Measurements from ENCODE around the gene GAREM1.

GAREM1 gene

GRCh38 chr18:32278177-32278799 lies 192.4 kb downstream of the GAREM1 start:
- DNase-seq (ENCODE audit: insufficient read length) (no peak), FAIRE-seq (no peak)
- no peak for TF ChIP-seq TAF1 (IDR thresholded peaks at IDR 0.05; ENCODE audit: borderline replicate concordance, low read depth, low read length)
- TF ChIP-seq POLR2AphosphoS5 (IDR thresholded peaks at IDR 0.05; ENCODE audit: low read depth, low read length): no peak
- no peak for TF ChIP-seq POLR2A (IDR thresholded peaks at IDR 0.05; ENCODE audit: low read depth, low read length)

- no peak for TF ChIP-seq POLR2AphosphoS5 (IDR thresholded peaks at IDR 0.05; ENCODE audit: low read depth, low read length)
- TF ChIP-seq POLR2A (IDR thresholded peaks at IDR 0.05; ENCODE audit: low read depth, low read length): no peak
- no peak for TF ChIP-seq TAF1 (IDR thresholded peaks at IDR 0.05; ENCODE audit: borderline replicate concordance, low read depth, low read length)
- DNase-seq (ENCODE audit: insufficient read length) (no peak), FAIRE-seq (no peak)
Observed at GRCh38 chr18:32277549-32277948, 193.1 kb downstream of the GAREM1 start.

GRCh38 chr18:32276906-32277305 lies 193.8 kb downstream of the GAREM1 start:
- DNase-seq (ENCODE audit: insufficient read length) (no peak), FAIRE-seq (no peak)
- TF ChIP-seq POLR2A (IDR thresholded peaks at IDR 0.05; ENCODE audit: low read depth, low read length) (no peak), POLR2AphosphoS5 (IDR thresholded peaks at IDR 0.05; ENCODE audit: low read depth, low read length) (no peak), TAF1 (IDR thresholded peaks at IDR 0.05; ENCODE audit: borderline replicate concordance, low read depth, low read length) (no peak)

DNA sequence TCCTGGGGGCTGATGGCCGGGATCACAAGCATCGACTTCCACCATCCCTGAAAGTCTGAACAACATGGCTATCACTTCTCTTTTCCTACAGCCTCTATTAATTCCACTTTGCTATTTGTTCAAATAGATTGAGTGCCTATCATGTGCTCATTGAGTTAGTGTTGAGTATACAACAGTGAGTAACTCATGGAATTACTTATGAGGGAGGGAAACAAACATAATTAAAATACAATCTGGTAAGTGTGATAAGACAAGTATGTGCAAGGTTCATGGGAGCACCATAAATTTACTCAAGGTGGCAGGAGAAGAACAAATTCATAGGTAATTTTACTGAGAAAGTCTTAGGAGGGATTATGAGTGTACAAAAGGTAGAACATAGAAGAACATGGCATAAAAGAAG lies 194.4 kb downstream of the GAREM1 start:
- DNase-seq (ENCODE audit: insufficient read length) (no peak), FAIRE-seq (no peak)
- TF ChIP-seq POLR2AphosphoS5 (IDR thresholded peaks at IDR 0.05; ENCODE audit: low read depth, low read length) (no peak), TAF1 (IDR thresholded peaks at IDR 0.05; ENCODE audit: borderline replicate concordance, low read depth, low read length) (no peak), POLR2A (IDR thresholded peaks at IDR 0.05; ENCODE audit: low read depth, low read length) (no peak)

GRCh38 chr18:32275221-32275620 lies 195.5 kb downstream of the GAREM1 start:
- FAIRE-seq: no peak
- TF ChIP-seq POLR2AphosphoS5 (IDR thresholded peaks at IDR 0.05; ENCODE audit: low read depth, low read length) (no peak), POLR2A (IDR thresholded peaks at IDR 0.05; ENCODE audit: low read depth, low read length) (no peak), TAF1 (IDR thresholded peaks at IDR 0.05; ENCODE audit: borderline replicate concordance, low read depth, low read length) (no peak)

GRCh38 chr18:32274307-32274706 lies 196.4 kb downstream of the GAREM1 start:
- DNase-seq (ENCODE audit: insufficient read length) (no peak), FAIRE-seq (no peak)
- TF ChIP-seq POLR2A (IDR thresholded peaks at IDR 0.05; ENCODE audit: low read depth, low read length) (no peak), POLR2AphosphoS5 (IDR thresholded peaks at IDR 0.05; ENCODE audit: low read depth, low read length) (no peak), TAF1 (IDR thresholded peaks at IDR 0.05; ENCODE audit: borderline replicate concordance, low read depth, low read length) (no peak)

More at GRCh38 chr18:32275221-32275620, 195.5 kb downstream of the GAREM1 start:
- DNase-seq (ENCODE audit: insufficient read length): no peak

DNA sequence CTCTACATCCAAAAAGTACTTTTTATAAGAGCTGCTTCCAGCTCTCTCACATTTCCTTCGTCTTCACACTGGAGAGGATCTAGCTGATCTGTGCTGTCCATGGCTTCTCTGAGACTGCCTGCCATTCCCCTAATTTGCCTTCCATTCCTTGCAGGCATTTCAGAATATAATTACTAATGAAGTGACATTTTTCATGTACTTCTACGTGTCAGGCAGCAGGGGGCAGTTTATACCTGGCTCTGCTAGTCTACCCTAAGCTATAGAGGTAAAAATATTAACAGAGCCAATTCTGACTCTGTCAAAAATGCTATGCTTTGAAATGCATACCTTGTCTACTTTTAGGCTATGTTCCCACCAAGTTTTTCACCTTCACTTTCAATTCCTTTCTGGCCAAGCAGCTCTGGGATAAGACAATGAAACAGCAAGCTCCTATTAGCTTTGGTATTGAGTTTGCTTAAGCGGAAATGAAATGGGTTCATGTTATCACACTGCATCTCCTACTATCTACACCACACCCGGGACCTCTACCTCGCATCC lies 198.9 kb downstream of the GAREM1 start:
- FAIRE-seq: no peak
- no peak for DNase-seq (ENCODE audit: insufficient read length)
- TF ChIP-seq TAF1 (IDR thresholded peaks at IDR 0.05; ENCODE audit: borderline replicate concordance, low read depth, low read length): no peak
- no peak for TF ChIP-seq POLR2AphosphoS5 (IDR thresholded peaks at IDR 0.05; ENCODE audit: low read depth, low read length)
- TF ChIP-seq POLR2A (IDR thresholded peaks at IDR 0.05; ENCODE audit: low read depth, low read length): no peak

- no peak for DNase-seq (ENCODE audit: insufficient read length)
- no peak for TF ChIP-seq POLR2AphosphoS5 (IDR thresholded peaks at IDR 0.05; ENCODE audit: low read depth, low read length)
- TF ChIP-seq POLR2A (IDR thresholded peaks at IDR 0.05; ENCODE audit: low read depth, low read length): no peak
- TF ChIP-seq TAF1 (IDR thresholded peaks at IDR 0.05; ENCODE audit: borderline replicate concordance, low read depth, low read length): no peak
- FAIRE-seq: no peak
Observed at GRCh38 chr18:32270341-32270740, 200.3 kb downstream of the GAREM1 start.

DNA sequence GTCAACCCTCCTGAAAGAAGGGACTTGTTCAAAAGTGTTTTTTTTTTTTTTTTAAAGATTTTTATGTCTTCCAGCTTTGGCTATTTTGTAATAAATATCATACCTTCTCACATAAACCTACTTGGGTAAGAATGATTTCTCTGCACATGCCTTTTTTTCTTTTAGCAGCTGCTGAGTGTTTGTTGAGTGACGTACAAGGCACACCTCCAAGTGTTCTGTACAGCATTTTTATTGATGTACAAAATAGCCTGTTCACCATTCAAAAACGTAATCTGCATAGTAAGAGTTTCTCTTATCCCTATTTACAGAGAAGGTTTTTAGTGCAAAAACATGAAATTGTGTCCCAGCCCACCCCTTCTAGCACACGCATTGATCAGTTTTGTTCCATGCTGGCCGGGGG lies 203.2 kb downstream of the GAREM1 start:
- FAIRE-seq (no peak), DNase-seq (ENCODE audit: insufficient read length) (no peak)
- TF ChIP-seq TAF1 (IDR thresholded peaks at IDR 0.05; ENCODE audit: borderline replicate concordance, low read depth, low read length): no peak
- no peak for TF ChIP-seq POLR2AphosphoS5 (IDR thresholded peaks at IDR 0.05; ENCODE audit: low read depth, low read length)
- no peak for TF ChIP-seq POLR2A (IDR thresholded peaks at IDR 0.05; ENCODE audit: low read depth, low read length)

DNA sequence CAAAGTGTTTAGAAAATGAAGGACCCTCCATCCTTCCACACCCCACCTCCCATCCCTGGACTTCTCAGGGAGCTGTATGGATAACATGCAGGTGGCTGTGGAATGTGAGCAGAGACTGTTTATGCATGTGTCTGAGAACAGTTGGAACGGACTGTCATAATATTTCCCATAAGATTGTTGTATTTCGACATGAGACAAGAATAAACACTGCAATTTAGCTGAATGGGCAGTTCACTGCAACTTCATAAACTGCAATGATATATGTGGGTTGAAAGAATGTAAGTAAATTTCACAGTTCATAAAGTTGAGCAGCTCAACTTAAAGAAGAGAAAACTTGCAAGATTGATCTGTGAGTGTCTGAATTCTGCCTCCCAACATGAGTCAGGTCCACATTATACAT lies 206.3 kb downstream of the GAREM1 start:
- FAIRE-seq (no peak), DNase-seq (ENCODE audit: insufficient read length) (no peak)
- TF ChIP-seq POLR2AphosphoS5 (IDR thresholded peaks at IDR 0.05; ENCODE audit: low read depth, low read length): no peak
- TF ChIP-seq TAF1 (IDR thresholded peaks at IDR 0.05; ENCODE audit: borderline replicate concordance, low read depth, low read length): no peak
- no peak for TF ChIP-seq POLR2A (IDR thresholded peaks at IDR 0.05; ENCODE audit: low read depth, low read length)

DNA sequence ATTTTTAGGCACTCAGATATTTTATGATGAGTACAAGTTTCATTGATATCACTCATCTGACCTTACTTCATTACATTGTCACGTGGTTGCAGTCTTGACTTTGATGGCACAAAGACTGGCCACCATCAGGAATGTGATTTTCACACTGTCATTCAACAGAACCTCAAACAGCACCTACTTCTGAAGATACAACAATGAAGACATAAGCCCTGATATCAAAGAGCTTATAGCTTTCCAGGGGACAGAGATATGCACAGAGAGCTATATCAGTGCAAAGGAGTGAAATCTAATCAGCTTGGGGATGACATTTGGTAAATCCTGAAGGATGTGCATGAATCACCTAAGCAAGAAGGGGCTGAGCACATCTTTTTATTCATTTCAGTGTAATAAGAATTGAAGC lies 208.6 kb downstream of the GAREM1 start:
- DNase-seq (ENCODE audit: insufficient read length): no peak
- FAIRE-seq: no peak
- no peak for TF ChIP-seq POLR2A (IDR thresholded peaks at IDR 0.05; ENCODE audit: low read depth, low read length)
- no peak for TF ChIP-seq POLR2AphosphoS5 (IDR thresholded peaks at IDR 0.05; ENCODE audit: low read depth, low read length)
- no peak for TF ChIP-seq TAF1 (IDR thresholded peaks at IDR 0.05; ENCODE audit: borderline replicate concordance, low read depth, low read length)

DNA sequence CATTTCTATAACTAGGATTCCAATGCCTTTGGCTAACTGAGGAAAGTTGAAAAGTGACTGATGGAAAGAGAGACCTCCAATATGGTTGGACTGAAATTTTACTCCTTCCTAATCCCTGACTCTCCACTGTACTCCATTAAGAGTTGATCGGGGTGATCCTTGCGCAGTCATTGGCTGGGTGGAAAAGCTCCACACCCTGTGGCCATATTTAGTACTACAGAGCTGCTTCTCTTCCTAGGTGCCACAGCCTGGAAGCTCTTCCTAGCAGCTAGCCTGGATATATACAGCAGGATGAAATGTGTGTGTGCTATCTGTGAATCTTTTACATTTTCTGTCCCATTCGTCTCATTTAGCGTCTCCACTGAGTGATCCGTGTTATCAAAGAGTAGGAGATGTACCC lies 209.7 kb downstream of the GAREM1 start:
- DNase-seq (ENCODE audit: insufficient read length) (no peak), FAIRE-seq (no peak)
- no peak for TF ChIP-seq POLR2AphosphoS5 (IDR thresholded peaks at IDR 0.05; ENCODE audit: low read depth, low read length)
- no peak for TF ChIP-seq POLR2A (IDR thresholded peaks at IDR 0.05; ENCODE audit: low read depth, low read length)
- no peak for TF ChIP-seq TAF1 (IDR thresholded peaks at IDR 0.05; ENCODE audit: borderline replicate concordance, low read depth, low read length)
